T-helper 1 cell treated with Interleukin-12 subunit alpha and Interleukin-12 subunit beta and Interleukin-4 antibody, amounts not matched to agents 30 μg/mL and 1 μg/mL, for 36 hours (primary cell): Measurements from ENCODE around the gene ARSK.

Experiments
- H3K27ac Mint-ChIP-seq: one replicate; pipeline ENCODE4 v1.8.0; 2021; ENCODE audit warnings: mild to moderate bottlenecking, mixed read lengths
- H3K27me3 Mint-ChIP-seq: one replicate; pipeline ENCODE4 v1.8.0; 2021; ENCODE audit warnings: low read depth, mixed read lengths
- H3K36me3 Mint-ChIP-seq: one replicate; pipeline ENCODE4 v1.8.0; 2021; ENCODE audit warnings: low read depth, mixed read lengths
- H3K4me1 Mint-ChIP-seq: one replicate; pipeline ENCODE4 v1.8.0; 2021; ENCODE audit warnings: low read depth, mixed read lengths
- H3K4me3 Mint-ChIP-seq: one replicate; pipeline ENCODE4 v1.8.0; 2021; ENCODE audit warnings: mild to moderate bottlenecking, moderate library complexity, mixed read lengths
- H3K9me3 Mint-ChIP-seq: one replicate; pipeline ENCODE4 v1.8.0; 2021; ENCODE audit warnings: mixed read lengths

The ARSK gene

DNA sequence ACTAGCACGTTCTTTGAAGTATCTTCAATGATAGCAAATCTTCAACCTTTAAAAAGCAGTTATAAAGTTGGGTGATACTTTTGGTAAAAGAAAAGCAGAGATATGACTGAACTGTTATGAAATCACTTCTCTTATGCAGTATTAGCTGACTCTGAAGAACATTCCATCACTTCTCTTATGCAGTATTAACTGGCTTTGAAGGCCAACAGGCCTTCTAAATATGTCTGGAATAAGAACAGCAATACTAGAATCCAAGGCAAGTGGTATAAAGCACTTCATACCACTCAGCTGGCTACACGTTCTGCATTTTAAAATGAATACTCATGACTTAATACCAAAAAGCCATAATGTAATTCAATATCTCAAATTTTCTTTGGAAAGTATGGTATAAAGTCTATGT is 17.4 kb upstream of the ARSK start:
- Mint-ChIP-seq H3K27ac (no peak overlapping the region), H3K27me3 (no peaks in the 10 kb centered on the region), H3K36me3 (peaks cover 45% of the 10 kb centered on the region), H3K4me1 (peaks cover 3% of the 10 kb centered on the region), H3K9me3 (no peaks in the 10 kb centered on the region), H3K4me3 (no peak overlapping the region)

DNA sequence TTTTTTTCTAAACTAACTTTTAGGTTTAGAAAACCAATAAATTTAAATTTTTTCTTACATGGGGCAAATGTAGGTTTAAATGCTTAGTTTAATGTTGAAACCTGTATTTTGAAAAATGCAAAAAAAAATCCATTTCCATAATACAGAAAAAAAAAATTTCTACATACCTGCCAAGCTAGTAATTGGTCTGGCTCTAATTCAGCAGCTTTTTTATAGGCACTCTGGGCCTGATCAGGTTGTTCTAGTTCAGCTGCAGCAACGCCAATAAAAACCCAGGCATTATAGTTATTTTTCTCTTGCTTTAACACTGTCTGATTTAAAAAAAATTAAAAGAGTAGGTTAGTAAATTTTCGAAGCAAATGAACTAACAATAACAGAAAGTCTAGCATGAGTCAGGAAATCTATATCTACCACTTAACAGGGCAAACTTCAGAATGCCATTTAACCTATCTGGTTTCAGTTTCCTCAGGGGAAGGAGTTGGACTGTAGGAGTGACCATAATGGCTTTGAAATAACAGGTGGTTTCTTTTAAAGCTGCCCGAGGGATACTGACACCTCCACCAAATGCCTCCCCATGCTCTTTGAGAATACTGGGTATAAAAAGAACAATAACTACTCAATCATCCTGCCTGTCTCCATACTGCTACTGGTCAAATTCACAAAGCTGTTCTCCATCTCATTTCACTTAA is 11.7 kb upstream of the ARSK start:
- Mint-ChIP-seq H3K36me3 (peaks cover 40% of the 10 kb centered on the region), H3K4me1 (peaks cover 4% of the 10 kb centered on the region), H3K4me3 (no peak overlapping the region), H3K27me3 (no peaks in the 10 kb centered on the region), H3K27ac (no peak overlapping the region), H3K9me3 (no peaks in the 10 kb centered on the region)

DNA sequence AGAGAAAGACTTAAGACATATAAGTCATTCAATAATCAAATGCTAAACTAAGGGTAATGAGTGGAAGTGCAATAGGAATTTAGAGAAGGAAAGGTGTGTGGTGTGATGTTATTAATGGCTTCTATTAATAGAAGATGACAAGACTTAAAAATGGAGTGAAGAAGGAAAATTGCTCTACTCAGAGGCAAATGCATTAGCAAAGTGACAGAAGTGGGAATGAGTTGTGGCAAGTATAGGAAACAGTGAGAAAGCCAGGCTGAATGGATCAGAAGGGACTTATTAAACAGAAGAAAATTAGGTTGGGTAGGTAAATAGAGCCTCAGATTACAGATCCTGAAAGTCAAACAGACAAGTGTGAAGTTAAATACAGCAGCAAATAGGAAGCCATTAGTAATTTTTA is 5.9 kb upstream of the ARSK start:
- Mint-ChIP-seq H3K4me1 (peaks cover 26% of the 10 kb centered on the region), H3K27me3 (no peaks in the 10 kb centered on the region), H3K9me3 (no peaks in the 10 kb centered on the region), H3K36me3 (peaks cover 35% of the 10 kb centered on the region), H3K4me3 (no peak overlapping the region), H3K27ac (no peak overlapping the region)

DNA sequence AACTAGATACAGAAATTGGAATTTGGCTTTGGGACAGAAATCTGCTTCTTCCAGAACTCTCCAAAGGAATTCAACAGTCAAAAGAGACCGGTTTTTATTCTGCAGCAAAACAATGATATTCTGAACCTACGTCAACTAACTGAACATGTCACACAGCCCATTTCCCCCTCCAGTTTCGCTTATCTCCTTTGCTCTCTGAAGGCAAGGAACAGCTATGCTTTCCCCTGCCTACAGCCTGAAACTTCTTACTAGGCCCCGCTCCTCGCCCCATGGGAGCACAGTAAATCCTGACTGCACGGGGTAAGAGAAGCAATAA is 612 bp upstream of the ARSK start:
- Mint-ChIP-seq H3K27ac (peak overlapping the region; percentile 95), H3K27me3 (no peaks in the 10 kb centered on the region), H3K4me3 (peak overlapping the region; percentile 98), H3K4me1 (peaks cover 36% of the 10 kb centered on the region), H3K9me3 (no peaks in the 10 kb centered on the region), H3K36me3 (peaks cover 17% of the 10 kb centered on the region)

DNA sequence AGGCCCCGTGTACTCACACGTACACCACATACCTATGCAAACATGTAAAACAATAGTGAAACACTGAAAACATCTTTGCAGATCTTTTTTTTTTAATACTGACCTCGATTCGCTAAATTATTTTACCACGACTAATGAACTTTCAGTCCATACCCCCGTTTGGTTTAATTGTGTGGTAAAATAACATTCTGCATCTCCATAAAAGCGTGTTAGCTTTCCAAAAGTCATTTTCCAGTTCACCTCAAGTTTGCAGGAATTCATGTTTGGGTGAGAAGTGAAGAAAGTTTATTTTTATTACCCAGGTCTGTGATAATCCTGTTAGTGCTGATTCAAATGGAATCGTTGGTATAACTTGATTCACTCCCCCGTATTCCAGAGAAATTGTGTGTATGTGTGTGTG is 652 bp downstream of the ARSK start:
- Mint-ChIP-seq H3K36me3 (peaks cover 12% of the 10 kb centered on the region), H3K4me3 (peak overlapping the region; percentile 98), H3K27ac (peak overlapping the region; percentile 95), H3K9me3 (no peaks in the 10 kb centered on the region), H3K27me3 (no peaks in the 10 kb centered on the region), H3K4me1 (peaks cover 35% of the 10 kb centered on the region)

DNA sequence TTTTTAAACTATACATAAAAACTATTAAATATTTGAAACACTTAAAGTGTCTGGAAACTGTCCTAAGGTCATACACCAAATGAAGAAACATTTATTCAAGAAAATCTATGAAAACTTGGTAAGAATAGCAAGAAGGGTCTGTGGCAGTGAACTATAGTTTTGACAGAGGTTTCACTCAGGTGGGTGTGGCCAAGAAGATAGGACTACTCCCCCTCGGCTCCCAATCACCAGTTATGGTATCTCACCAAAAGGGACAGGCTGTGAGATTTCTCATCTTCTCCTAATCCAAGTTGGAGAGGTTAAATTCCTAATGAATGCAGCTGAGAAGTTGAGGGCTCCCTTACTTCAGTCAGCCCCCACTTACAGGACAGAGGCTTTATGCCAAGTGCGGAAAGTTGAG is 2.9 kb downstream of the ARSK start:
- Mint-ChIP-seq H3K27me3 (no peaks in the 10 kb centered on the region), H3K27ac (no peak overlapping the region), H3K36me3 (peaks cover 2% of the 10 kb centered on the region), H3K4me1 (peaks cover 19% of the 10 kb centered on the region), H3K9me3 (no peaks in the 10 kb centered on the region), H3K4me3 (no peak overlapping the region)

DNA sequence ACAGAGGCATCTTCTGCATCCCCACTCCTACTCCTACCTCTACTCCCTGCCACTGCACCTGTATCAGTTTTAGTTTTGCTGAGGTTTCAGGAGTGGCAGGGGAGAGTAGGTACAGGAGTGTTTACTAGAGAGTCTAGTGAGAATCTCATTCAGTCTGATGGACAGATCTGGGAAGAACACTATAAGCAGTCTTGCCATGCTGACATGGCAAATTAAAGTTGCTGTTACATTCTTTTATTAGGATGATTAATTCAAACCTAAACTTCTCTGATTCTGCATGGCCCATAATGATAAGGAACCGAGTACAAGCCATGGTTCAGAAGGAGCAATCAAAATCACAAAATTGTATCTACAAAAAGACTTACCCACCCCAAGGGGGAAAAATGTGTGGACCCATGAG is 7.4 kb downstream of the ARSK start:
- H3K36me3 Mint-ChIP-seq, result no peaks in the 10 kb centered on the region
- no peak overlapping the region for H3K27ac Mint-ChIP-seq

DNA sequence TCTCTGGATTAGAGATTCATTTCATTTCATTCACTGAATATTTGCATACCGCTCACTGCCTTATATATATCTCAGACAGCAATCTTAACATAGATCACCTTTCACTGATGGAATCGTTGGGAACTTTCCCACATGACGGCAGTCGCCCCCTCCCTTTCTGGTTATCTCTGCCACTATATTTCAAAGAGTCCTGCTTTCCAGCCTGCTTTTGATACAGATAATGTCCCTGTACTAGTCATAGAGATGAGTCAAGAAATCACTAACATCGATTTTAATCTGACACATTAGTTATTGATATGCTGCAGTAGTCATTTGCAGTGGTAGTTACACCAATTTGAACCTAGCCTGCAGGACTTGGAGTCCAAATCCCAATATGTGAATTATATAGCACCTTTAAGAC is 8.5 kb downstream of the ARSK start:
- no peaks in the 10 kb centered on the region for H3K4me1 Mint-ChIP-seq
- no peaks in the 10 kb centered on the region for H3K36me3 Mint-ChIP-seq
- H3K27me3 Mint-ChIP-seq, result no peaks in the 10 kb centered on the region
- no peak overlapping the region for H3K4me3 Mint-ChIP-seq
- no peaks in the 10 kb centered on the region for H3K9me3 Mint-ChIP-seq
- H3K27ac Mint-ChIP-seq, result no peak overlapping the region

More for the DNA sequence above, 7.4 kb downstream of the ARSK start:
- no peaks in the 10 kb centered on the region for H3K27me3 Mint-ChIP-seq
- no peak overlapping the region for H3K4me3 Mint-ChIP-seq
- H3K4me1 Mint-ChIP-seq, result peaks cover 4% of the 10 kb centered on the region
- H3K9me3 Mint-ChIP-seq, result no peaks in the 10 kb centered on the region

DNA sequence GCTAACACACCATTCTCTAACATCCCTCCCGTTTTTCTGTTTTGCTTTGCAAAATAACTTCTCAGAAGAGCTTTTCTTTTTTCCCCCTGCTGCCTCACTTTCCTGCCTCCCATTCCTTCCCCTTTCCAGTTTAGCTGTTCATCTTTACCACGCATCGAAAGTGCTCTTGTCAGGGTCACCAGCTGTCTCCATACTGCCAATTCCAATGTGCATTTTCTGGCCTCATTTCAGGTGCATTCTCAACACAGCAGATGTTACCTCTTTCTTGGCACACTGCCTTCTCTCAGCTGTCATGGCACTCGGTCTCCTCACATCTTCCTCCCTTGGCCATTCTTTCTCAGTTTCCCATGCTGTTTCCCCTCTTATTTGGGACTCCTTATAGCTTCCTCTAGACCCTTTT is 9.5 kb downstream of the ARSK start:
- Mint-ChIP-seq H3K4me1 (no peaks in the 10 kb centered on the region), H3K27me3 (no peaks in the 10 kb centered on the region), H3K27ac (no peak overlapping the region), H3K4me3 (no peak overlapping the region), H3K36me3 (no peaks in the 10 kb centered on the region), H3K9me3 (no peaks in the 10 kb centered on the region)

DNA sequence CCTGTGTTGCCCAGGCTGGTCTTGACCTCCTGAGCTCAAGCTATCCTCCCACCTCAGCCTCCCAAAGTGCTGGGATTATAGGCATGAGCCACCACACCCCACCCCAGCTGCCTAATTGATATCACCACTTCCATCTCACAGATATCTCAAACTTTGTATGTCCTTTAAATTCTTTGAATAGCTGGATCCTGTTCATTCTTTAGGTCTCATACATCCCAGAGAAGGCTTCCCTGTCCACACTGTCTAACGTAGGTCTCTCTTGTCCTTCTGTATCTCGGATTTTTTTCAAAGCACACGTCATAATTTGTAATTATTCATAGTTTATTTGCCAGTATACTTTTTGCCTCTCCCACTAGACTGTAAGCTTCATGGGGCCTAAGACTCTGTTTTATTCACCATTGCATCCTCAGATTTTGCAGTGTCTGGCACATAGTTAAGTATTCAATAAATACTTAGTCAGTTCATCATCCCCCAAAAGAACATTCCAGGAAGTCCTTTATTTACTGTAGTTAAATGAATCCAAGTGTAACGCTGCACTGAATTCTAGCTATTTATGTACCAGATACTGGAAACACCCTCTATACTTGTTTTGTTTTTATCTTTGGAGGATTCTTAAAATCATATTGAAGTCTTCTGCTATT is 10.5 kb downstream of the ARSK start:
- H3K4me1 Mint-ChIP-seq, result no peaks in the 10 kb centered on the region

DNA sequence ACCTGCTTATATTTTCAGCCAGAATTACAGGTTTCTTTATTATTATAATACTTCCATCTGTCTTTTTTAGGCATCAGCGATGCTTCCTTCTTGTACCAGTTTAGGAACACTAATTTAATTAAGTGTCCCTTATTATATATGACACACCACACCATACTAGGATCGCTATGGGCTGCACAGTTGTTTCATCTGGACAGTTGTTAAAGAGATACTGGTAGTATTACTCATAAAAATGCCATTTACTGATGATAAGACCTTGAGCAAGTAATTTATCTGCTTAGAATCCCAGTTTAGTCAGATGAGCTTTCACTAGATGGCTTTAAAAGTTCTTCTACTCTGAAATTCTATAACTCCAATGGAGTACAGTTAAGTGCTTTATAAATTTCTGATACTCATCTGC is 17.1 kb downstream of the ARSK start:
- Mint-ChIP-seq H3K36me3 (peaks cover 2% of the 10 kb centered on the region), H3K27ac (no peak overlapping the region), H3K4me3 (no peak overlapping the region), H3K4me1 (no peaks in the 10 kb centered on the region), H3K9me3 (no peaks in the 10 kb centered on the region), H3K27me3 (no peaks in the 10 kb centered on the region)

More for the DNA sequence above, 10.5 kb downstream of the ARSK start:
- H3K9me3 Mint-ChIP-seq, result no peaks in the 10 kb centered on the region
- H3K36me3 Mint-ChIP-seq, result no peaks in the 10 kb centered on the region
- H3K4me3 Mint-ChIP-seq, result no peak overlapping the region
- no peak overlapping the region for H3K27ac Mint-ChIP-seq
- no peaks in the 10 kb centered on the region for H3K27me3 Mint-ChIP-seq

DNA sequence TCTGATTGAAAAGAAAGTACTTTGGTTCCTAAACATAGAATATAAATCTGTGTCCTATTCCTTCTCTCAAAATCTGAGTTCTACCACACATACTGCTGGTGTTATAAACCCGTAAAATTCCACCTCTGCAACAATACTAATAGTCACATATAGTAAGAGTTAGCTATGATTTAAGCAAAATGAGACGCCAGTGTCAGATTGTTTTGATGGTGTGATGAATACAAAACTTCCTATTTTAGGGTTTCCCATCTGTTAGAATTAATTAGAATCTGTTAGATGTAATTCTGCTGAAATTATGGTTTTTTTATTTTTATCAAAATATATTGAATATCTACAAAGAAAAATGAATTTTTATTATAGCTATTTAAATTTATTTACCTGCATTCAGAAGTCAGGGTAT is 26.7 kb downstream of the ARSK start:
- H3K4me3 Mint-ChIP-seq, result no peak overlapping the region
- no peaks in the 10 kb centered on the region for H3K9me3 Mint-ChIP-seq
- H3K27ac Mint-ChIP-seq, result no peak overlapping the region
- H3K4me1 Mint-ChIP-seq, result no peaks in the 10 kb centered on the region
- no peaks in the 10 kb centered on the region for H3K27me3 Mint-ChIP-seq
- H3K36me3 Mint-ChIP-seq, result peaks cover 4% of the 10 kb centered on the region

DNA sequence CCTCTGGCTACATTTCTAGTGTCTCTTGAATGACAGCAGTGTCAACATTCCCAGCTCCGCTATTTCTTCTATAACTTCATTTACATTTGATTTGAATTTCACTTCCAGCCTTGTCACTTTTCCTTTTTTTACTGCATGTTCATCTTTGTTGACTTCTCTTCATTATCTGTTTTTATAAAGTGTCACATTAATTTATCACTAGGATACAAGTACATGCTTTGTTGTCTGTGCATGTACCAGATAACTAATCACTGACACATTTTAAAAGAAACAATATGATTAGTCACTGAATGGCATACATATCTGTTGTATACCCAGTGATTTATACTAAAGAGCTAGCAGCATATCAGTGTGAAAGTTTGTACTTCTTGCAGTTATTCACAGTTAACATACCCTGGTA is 29.1 kb downstream of the ARSK start:
- H3K27me3 Mint-ChIP-seq, result no peaks in the 10 kb centered on the region
- H3K4me3 Mint-ChIP-seq, result no peak overlapping the region
- H3K36me3 Mint-ChIP-seq, result peaks cover 3% of the 10 kb centered on the region
- H3K9me3 Mint-ChIP-seq, result no peaks in the 10 kb centered on the region
- no peak overlapping the region for H3K27ac Mint-ChIP-seq
- H3K4me1 Mint-ChIP-seq, result no peaks in the 10 kb centered on the region

DNA sequence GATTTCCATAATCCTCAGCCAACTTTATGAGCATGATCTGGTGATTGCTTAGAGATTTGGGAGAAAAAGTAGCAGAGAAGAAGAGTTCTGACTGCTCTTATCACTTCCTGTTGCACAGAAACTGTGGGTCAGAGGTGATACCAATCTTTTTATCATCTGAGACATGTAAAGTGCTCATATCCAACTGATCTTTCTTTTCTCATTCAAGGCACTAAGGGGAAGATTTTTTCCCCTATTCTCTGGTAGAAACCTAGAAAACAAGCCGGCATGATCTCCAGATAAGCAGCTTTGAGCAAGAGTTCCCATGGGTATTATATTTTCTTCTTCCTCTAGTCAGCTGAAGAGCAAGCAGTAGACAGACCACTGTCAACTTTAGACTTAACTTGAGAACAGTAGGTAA is 36.0 kb downstream of the ARSK start:
- no peak overlapping the region for H3K27ac Mint-ChIP-seq
- H3K4me3 Mint-ChIP-seq, result no peak overlapping the region
- H3K27me3 Mint-ChIP-seq, result no peaks in the 10 kb centered on the region
- peaks cover 2% of the 10 kb centered on the region for H3K36me3 Mint-ChIP-seq
- H3K9me3 Mint-ChIP-seq, result no peaks in the 10 kb centered on the region
- peaks cover 19% of the 10 kb centered on the region for H3K4me1 Mint-ChIP-seq

DNA sequence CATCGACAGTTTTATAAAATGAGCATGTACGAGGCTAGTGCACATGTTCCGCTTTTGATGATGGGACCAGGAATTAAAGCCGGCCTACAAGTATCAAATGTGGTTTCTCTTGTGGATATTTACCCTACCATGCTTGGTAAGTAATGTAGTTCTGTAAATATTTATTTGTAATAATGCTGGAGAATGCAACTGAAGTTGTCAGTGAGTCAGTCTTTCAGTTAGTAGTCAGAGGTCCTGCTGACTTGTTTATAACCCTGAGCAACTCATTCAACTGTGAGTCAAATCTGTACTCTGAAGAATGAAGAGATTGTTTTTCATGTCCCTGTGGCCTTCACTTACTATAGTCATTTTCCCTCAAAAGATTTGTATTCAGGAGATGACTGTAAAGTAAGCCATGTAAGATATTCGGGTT is 36.6 kb downstream of the ARSK start:
- no peaks in the 10 kb centered on the region for H3K9me3 Mint-ChIP-seq
- no peak overlapping the region for H3K4me3 Mint-ChIP-seq
- H3K27me3 Mint-ChIP-seq, result no peaks in the 10 kb centered on the region
- H3K27ac Mint-ChIP-seq, result no peak overlapping the region
- peaks cover 2% of the 10 kb centered on the region for H3K36me3 Mint-ChIP-seq
- H3K4me1 Mint-ChIP-seq, result peaks cover 19% of the 10 kb centered on the region
